Glutamatergic neuron (in vitro differentiated cells): ENCODE measurements around the gene P2RX2. TPM values are rescaled to one million over a fixed set of nuclear protein-coding genes. Genes with fewer than 3 reads are reported as not detected.

Experiments used
- DNase-seq: peaks from one replicate; pipeline ENCODE4 v3.0.0; 2022
- H3K27ac Mint-ChIP-seq: one replicate; pipeline ENCODE4 v1.8.0; 2020; ENCODE audit warnings: mild to moderate bottlenecking, mixed read lengths, inconsistent platforms; ENCODE audit not compliant: unreplicated experiment
- H3K27me3 Mint-ChIP-seq: one replicate; pipeline ENCODE4 v1.8.0; 2020; ENCODE audit warnings: mild to moderate bottlenecking, moderate library complexity, mixed read lengths, inconsistent platforms; ENCODE audit not compliant: unreplicated experiment
- H3K36me3 Mint-ChIP-seq: one replicate; pipeline ENCODE4 v1.8.0; 2020; ENCODE audit warnings: mild to moderate bottlenecking, mixed read lengths, inconsistent platforms; ENCODE audit not compliant: unreplicated experiment
- H3K4me1 Mint-ChIP-seq: one replicate; pipeline ENCODE4 v1.8.0; 2020; ENCODE audit warnings: mild to moderate bottlenecking, low read depth, mixed read lengths, inconsistent platforms; ENCODE audit not compliant: unreplicated experiment
- H3K4me3 Mint-ChIP-seq: one replicate; pipeline ENCODE4 v1.8.0; 2020; ENCODE audit warnings: mild to moderate bottlenecking, mixed read lengths, inconsistent platforms; ENCODE audit not compliant: unreplicated experiment
- H3K9me3 Mint-ChIP-seq: one replicate; pipeline ENCODE4 v1.8.0; 2020; ENCODE audit warnings: mild to moderate bottlenecking, moderate library complexity, mixed read lengths, inconsistent platforms; ENCODE audit not compliant: unreplicated experiment
- total RNA-seq: library from RNA; stranded (reverse); fragmentation: NEBNext Ultra II Directional; extraction: Animal tissue kit (Norgen Biotek cat#: 25700); gene quantifications from one replicate; pipeline ENCODE4 v1.2.1, GENCODE V29; 2021; ENCODE audit not compliant: unreplicated experiment
- TF ChIP-seq, protein P1 (sequence below): fragments of 200-600 bp; sonication (generic); IDR thresholded peaks from one replicate; pipeline ENCODE4 v1.5.0; 2021; ENCODE audit not compliant: partially characterized antibody, unreplicated experiment

P2RX2 gene
- total RNA-seq, 1 donor from 2014 or later, result 4.1 TPM

DNA sequence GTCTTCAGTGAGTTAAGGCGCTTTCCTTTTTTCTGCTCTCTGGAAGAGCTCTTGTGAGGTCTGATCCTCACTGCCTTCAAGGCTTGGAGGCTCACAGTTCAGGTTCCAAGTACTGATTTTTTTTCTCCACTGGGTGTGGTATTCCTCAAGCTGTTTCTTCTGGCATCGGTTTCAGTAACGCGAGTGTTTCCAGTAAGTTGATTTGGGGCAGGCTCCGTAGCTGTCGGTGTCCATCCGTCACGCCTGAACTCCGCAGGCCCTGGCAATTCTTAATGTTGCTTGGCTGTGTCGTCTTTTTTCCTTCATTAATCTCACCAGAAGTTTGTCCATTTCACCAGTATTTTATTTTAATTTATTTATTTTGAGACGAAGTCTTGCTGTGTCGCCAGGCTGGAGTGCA lies 38.8 kb upstream of the P2RX2 start:
- DNase-seq, result no peak
- no peak overlapping the region for H3K4me3 Mint-ChIP-seq
- H3K27me3 Mint-ChIP-seq, result peaks cover 35% of the 10 kb centered on the region
- peaks cover 9% of the 10 kb centered on the region for H3K36me3 Mint-ChIP-seq
- H3K4me1 Mint-ChIP-seq, result peaks cover 2% of the 10 kb centered on the region
- peaks cover 31% of the 10 kb centered on the region for H3K9me3 Mint-ChIP-seq
- H3K27ac Mint-ChIP-seq, result peak overlapping the region; percentile 28
- TF ChIP-seq, protein P1, sequence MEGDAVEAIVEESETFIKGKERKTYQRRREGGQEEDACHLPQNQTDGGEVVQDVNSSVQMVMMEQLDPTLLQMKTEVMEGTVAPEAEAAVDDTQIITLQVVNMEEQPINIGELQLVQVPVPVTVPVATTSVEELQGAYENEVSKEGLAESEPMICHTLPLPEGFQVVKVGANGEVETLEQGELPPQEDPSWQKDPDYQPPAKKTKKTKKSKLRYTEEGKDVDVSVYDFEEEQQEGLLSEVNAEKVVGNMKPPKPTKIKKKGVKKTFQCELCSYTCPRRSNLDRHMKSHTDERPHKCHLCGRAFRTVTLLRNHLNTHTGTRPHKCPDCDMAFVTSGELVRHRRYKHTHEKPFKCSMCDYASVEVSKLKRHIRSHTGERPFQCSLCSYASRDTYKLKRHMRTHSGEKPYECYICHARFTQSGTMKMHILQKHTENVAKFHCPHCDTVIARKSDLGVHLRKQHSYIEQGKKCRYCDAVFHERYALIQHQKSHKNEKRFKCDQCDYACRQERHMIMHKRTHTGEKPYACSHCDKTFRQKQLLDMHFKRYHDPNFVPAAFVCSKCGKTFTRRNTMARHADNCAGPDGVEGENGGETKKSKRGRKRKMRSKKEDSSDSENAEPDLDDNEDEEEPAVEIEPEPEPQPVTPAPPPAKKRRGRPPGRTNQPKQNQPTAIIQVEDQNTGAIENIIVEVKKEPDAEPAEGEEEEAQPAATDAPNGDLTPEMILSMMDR, result no peak

DNA sequence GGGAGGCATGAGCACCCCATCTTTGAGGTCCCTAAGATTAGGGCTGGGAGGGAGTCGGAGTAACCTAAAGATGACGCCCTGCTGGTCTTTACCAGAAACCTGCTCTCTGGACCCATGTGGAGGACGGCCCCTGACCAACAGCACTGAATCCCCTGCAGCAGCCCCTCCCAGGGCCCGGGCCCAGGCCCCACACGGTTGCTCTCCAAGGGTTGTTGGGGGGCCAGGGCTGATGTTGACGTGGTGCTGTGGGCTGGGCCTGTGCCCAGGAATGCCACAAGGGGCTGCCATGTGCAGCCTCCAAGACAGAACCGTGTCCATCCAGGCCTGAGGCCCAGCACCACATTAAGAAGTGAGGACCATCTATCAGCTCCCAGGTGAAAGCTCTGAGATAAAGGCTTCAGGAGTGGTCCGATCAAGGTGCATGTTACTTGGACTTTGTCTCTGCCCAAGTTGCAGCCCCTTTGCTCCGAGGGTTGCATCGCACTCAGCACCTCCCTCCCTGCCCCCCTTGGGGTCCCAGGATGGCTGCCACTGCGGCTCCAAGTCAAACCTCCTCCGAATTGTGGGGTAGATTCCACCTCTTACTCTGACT lies 37.8 kb upstream of the P2RX2 start:
- no peak overlapping the region for H3K27ac Mint-ChIP-seq
- DNase-seq, result no peak
- peaks cover 2% of the 10 kb centered on the region for H3K4me1 Mint-ChIP-seq
- H3K9me3 Mint-ChIP-seq, result peaks cover 25% of the 10 kb centered on the region
- peak overlapping the region; percentile 10 for H3K4me3 Mint-ChIP-seq
- peaks cover 31% of the 10 kb centered on the region for H3K27me3 Mint-ChIP-seq
- peaks cover 9% of the 10 kb centered on the region for H3K36me3 Mint-ChIP-seq
- TF ChIP-seq, protein P1, result no peak

DNA sequence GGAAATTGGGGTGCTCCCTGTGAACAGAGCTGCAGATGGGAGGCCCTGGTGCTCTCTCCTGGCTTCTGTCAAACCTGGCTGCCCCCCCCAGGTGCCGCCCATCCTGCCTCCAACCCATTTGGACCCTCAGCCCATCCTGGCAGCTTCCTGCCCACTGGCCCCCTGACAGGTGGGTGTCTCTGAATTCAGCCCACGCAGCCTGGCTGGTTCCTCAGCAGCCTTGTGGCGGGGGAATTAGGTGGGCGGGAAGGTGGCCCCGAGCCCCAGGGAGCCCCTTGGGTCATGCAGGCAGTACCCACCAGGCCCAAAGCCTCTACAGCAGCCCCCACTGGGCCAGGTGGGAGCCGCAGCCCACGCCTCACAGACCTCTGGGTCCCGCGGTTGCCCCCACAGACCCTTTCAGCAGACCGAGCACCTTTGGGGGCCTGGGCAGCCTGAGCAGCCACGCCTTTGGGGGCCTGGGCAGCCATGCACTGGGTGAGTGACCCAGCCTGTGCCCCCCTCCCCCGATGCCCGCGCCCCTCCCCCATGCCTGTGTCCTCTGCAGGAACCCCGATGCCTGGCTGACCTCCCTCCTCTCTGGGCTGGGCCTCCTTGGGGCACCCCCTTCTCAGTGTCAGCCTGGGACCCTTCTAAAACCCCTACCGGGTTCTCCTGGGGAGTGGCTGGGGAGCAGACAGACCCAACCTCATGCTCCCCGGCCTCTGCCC lies 37.1 kb upstream of the P2RX2 start:
- no peak overlapping the region for H3K27ac Mint-ChIP-seq
- peaks cover 25% of the 10 kb centered on the region for H3K9me3 Mint-ChIP-seq
- TF ChIP-seq, protein P1, result no peak
- no peak overlapping the region for H3K4me3 Mint-ChIP-seq
- peaks cover 2% of the 10 kb centered on the region for H3K4me1 Mint-ChIP-seq
- no peak for DNase-seq
- peaks cover 9% of the 10 kb centered on the region for H3K36me3 Mint-ChIP-seq
- peaks cover 32% of the 10 kb centered on the region for H3K27me3 Mint-ChIP-seq

DNA sequence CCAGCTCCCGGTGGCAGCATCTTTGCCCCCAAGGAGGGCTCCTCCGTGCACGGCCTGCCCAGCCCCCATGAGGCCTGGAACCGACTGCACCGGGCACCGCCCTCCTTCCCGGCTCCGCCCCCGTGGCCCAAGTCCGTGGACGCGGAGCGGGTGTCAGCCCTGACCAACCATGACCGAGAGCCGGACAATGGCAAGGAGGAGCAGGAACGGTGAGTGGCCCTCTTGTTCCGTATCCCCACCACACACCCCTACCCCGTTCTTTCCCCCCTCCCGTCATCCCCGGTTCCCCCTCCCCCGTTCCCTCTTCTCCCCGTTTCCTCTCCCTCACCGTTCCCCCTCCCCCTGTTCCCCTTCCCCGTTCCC lies 36.5 kb upstream of the P2RX2 start:
- Mint-ChIP-seq H3K4me3 (peak overlapping the region; percentile 68), H3K36me3 (peaks cover 9% of the 10 kb centered on the region), H3K4me1 (peaks cover 2% of the 10 kb centered on the region), H3K27ac (peak overlapping the region; percentile 73), H3K27me3 (peaks cover 32% of the 10 kb centered on the region), H3K9me3 (peaks cover 23% of the 10 kb centered on the region)
- TF ChIP-seq, protein P1, result no peak
- peak; percentile 88 for DNase-seq
